ENCODE measurements around the gene SCLY. TPM values are rescaled to one million over a fixed set of nuclear protein-coding genes. Genes with fewer than 3 reads are reported as not detected.

Gene SCLY
- total and polyA plus RNA-seq, 2 of the 13 experiments (the other 11 are each of a cell fraction or from before 2014, with no cell fraction given), result 27.9 to 38.6 TPM

DNA sequence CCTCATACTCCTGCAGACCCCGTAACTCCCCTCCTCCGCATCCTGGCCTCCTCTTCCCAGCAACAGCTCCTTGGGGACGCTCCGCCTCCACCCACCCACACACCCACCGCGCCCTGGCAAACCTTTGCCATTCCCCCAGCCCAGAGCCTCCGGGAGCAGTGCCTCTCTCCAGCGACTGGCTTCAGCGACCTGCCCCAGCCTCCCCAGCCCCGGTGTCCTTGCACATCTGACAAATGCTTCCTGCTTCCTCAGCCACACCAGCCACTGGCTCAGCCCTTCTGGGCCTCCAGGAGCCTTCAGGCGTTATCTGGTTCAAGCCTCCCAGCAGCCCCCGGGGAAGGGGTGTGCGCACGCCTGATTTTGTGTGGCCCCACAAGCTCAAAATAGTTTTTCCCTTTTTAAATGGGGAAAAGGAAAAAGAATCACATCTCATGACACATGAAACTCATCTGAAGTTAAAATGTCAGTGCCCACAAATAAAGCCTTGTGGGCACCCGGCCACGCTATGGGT lies 53.6 kb downstream of the SCLY start (continued):
- TF ChIP-seq, protein P1, sequence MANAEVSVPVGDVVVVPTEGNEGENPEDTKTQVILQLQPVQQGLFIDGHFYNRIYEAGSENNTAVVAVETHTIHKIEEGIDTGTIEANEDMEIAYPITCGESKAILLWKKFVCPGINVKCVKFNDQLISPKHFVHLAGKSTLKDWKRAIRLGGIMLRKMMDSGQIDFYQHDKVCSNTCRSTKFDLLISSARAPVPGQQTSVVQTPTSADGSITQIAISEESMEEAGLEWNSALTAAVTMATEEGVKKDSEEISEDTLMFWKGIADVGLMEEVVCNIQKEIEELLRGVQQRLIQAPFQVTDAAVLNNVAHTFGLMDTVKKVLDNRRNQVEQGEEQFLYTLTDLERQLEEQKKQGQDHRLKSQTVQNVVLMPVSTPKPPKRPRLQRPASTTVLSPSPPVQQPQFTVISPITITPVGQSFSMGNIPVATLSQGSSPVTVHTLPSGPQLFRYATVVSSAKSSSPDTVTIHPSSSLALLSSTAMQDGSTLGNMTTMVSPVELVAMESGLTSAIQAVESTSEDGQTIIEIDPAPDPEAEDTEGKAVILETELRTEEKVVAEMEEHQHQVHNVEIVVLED (CRISPR knock-in tag; IDR thresholded peaks at IDR 0.05; ENCODE audit: borderline replicate concordance), result no peak
- TF ChIP-seq, protein P2, sequence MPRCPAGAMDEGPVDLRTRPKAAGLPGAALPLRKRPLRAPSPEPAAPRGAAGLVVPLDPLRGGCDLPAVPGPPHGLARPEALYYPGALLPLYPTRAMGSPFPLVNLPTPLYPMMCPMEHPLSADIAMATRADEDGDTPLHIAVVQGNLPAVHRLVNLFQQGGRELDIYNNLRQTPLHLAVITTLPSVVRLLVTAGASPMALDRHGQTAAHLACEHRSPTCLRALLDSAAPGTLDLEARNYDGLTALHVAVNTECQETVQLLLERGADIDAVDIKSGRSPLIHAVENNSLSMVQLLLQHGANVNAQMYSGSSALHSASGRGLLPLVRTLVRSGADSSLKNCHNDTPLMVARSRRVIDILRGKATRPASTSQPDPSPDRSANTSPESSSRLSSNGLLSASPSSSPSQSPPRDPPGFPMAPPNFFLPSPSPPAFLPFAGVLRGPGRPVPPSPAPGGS (CRISPR knock-in tag; IDR thresholded peaks at IDR 0.05), result 0 out of 2 replicates have a peak, but pooled peaks have one; percentile 27
- TF ChIP-seq ZNF562 (CRISPR knock-in tag; IDR thresholded peaks at IDR 0.05; ENCODE audit: borderline replicate concordance), result no peak
- 0 out of 2 replicates have a peak, but pooled peaks have one; percentile 55 for TF ChIP-seq ZNF598 (CRISPR knock-in tag; IDR thresholded peaks at IDR 0.05; ENCODE audit: borderline replicate concordance)
- TF ChIP-seq, protein P3, sequence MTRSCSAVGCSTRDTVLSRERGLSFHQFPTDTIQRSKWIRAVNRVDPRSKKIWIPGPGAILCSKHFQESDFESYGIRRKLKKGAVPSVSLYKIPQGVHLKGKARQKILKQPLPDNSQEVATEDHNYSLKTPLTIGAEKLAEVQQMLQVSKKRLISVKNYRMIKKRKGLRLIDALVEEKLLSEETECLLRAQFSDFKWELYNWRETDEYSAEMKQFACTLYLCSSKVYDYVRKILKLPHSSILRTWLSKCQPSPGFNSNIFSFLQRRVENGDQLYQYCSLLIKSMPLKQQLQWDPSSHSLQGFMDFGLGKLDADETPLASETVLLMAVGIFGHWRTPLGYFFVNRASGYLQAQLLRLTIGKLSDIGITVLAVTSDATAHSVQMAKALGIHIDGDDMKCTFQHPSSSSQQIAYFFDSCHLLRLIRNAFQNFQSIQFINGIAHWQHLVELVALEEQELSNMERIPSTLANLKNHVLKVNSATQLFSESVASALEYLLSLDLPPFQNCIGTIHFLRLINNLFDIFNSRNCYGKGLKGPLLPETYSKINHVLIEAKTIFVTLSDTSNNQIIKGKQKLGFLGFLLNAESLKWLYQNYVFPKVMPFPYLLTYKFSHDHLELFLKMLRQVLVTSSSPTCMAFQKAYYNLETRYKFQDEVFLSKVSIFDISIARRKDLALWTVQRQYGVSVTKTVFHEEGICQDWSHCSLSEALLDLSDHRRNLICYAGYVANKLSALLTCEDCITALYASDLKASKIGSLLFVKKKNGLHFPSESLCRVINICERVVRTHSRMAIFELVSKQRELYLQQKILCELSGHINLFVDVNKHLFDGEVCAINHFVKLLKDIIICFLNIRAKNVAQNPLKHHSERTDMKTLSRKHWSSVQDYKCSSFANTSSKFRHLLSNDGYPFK (CRISPR knock-in tag; IDR thresholded peaks at IDR 0.05; ENCODE audit: borderline replicate concordance), result no peak
